ENCODE measurements around the gene FOXF2. TPM values are rescaled to one million over a fixed set of nuclear protein-coding genes. Genes with fewer than 3 reads are reported as not detected.

Gene FOXF2
- total and polyA plus RNA-seq, 2 donors (not counting 3 experiments of a cell fraction or from before 2014, with no cell fraction given), result not detected

GRCh38 chr6:1365686-1366085 is 23.7 kb upstream of the FOXF2 start:
- H3K9me3 ChIP-seq (replicated peaks; ENCODE audit: control insufficient read depth, insufficient read depth, low read length), result no peaks in the 10 kb centered on the region
- H3K9me1 ChIP-seq (replicated peaks; ENCODE audit: control insufficient read depth, extremely low read depth, insufficient read depth, low read length), result no peaks in the 10 kb centered on the region
- TF ChIP-seq GATA2 (IDR thresholded peaks at IDR 0.05; ENCODE audit: insufficient read depth, insufficient read length, low read depth, low read length), result no peak
- TF ChIP-seq EZH2 (IDR thresholded peaks at IDR 0.05; ENCODE audit: borderline replicate concordance, low read depth, low read length, severe bottlenecking), result no peak
- no peak for TF ChIP-seq POLR2AphosphoS5 (IDR thresholded peaks at IDR 0.05; ENCODE audit: insufficient read depth, low read depth, low read length)
- TF ChIP-seq MAX (IDR thresholded peaks at IDR 0.05; ENCODE audit: insufficient read depth, insufficient read length), result no peak
- no peak for TF ChIP-seq JUN (IDR thresholded peaks at IDR 0.05; ENCODE audit: borderline replicate concordance, insufficient read depth, insufficient read length, low read depth)
- no peak for TF ChIP-seq POLR2A (IDR thresholded peaks at IDR 0.05; ENCODE audit: low read depth, low read length)
- no peak for TF ChIP-seq MYC (IDR thresholded peaks at IDR 0.05; ENCODE audit: low read depth, low read length)
- no peak for TF ChIP-seq FOS (IDR thresholded peaks at IDR 0.05; ENCODE audit: borderline replicate concordance, insufficient read depth, low read length)
- TF ChIP-seq CTCF (IDR thresholded peaks at IDR 0.05; ENCODE audit: extremely low read depth in 1 of 2, insufficient read depth in 1 of 2, low read depth in 1 of 2, low read length in 2 of 2), result no peak
- H3K27ac ChIP-seq (ENCODE audit: insufficient read depth, low read depth, low read length), result no peak overlapping the region
- H2AFZ ChIP-seq (ENCODE audit: low read depth, low read length), result no peak overlapping the region
- no peak overlapping the region for H3K4me3 ChIP-seq (replicated peaks in 1 of 3; ENCODE audit: insufficient read depth in 1 of 3, low read depth in 1 of 3, low read length in 3 of 3)
- dilution Hi-C loops (cut with MboI; ENCODE audit: extremely low pct_ligation_motif_present, low sequenced_read_pairs) (no loop called here), intact Hi-C loops (cut with micrococcal nuclease) (no loop called here)
- no TSS peak for BruUV-seq (replicated peaks)
- DNase-seq (ENCODE audit: low read depth, low spot score) (no peak), FAIRE-seq (no peak)
- H4K20me1 ChIP-seq (replicated peaks; ENCODE audit: control insufficient read depth, extremely low read depth, insufficient read depth, low read length), result no peaks in the 10 kb centered on the region
- H3K36me3 ChIP-seq (ENCODE audit: control insufficient read depth in 2 of 2, extremely low read depth in 1 of 2, insufficient read depth in 2 of 2, low read length in 2 of 2), result no peaks in the 10 kb centered on the region
- H3K4me2 ChIP-seq (ENCODE audit: insufficient read depth, low read length), result no peak overlapping the region
- POLR2A ChIA-PET, result no interaction called here
- CTCF ChIA-PET, result interaction anchor here (0.7 kb wide), 1 partner anchor 32 kb away, joined by 3 read pairs; no protein-coding TSS in a partner anchor
- no peaks in the 10 kb centered on the region for H3K27me3 ChIP-seq (ENCODE audit: control insufficient read depth in 2 of 2, insufficient read depth in 2 of 2, low read length in 2 of 2)
- H3K9ac ChIP-seq (replicated peaks; ENCODE audit: extremely low read depth, insufficient read depth, low read length), result no peak overlapping the region
- no peaks in the 10 kb centered on the region for H3K79me2 ChIP-seq (ENCODE audit: control insufficient read depth, insufficient read depth, low read length)
- no peaks in the 10 kb centered on the region for H3K4me1 ChIP-seq (ENCODE audit: control insufficient read depth, extremely low read depth, insufficient read depth, low read length)
